HEK293 (cell line): Measurements from ENCODE around the gene DYNAP.

Experiments
- HOXC10 ChIP-seq: sonication (generic); formaldehyde crosslinking; IDR thresholded peaks from 2 replicates; pipeline ENCODE4 v1.8.1; 2023; ENCODE audit warnings: mild to moderate bottlenecking, missing genetic modification reagents
- KLF1 ChIP-seq: fragments of 450-650 bp; formaldehyde crosslinking; IDR thresholded peaks from 2 replicates; pipeline ENCODE4 v1.5.1; 2016; ENCODE audit warnings: missing biosample characterization, missing genetic modification characterization
- SCRT2 ChIP-seq: fragments of 450-650 bp; formaldehyde crosslinking; IDR thresholded peaks from 2 replicates; pipeline ENCODE4 v1.5.1; 2016; ENCODE audit warnings: missing biosample characterization, missing genetic modification characterization
- ZBTB48 ChIP-seq: fragments of 450-650 bp; formaldehyde crosslinking; IDR thresholded peaks from 2 replicates; pipeline ENCODE4 v1.5.1; 2016; ENCODE audit warnings: missing biosample characterization, missing genetic modification characterization
- ZBTB8A ChIP-seq: fragments of 450-650 bp; formaldehyde crosslinking; IDR thresholded peaks from 2 replicates; pipeline ENCODE4 v1.5.1; 2016; ENCODE audit warnings: missing biosample characterization, missing genetic modification characterization
- ZIC2 ChIP-seq: fragments of 450-650 bp; formaldehyde crosslinking; IDR thresholded peaks from 2 replicates; pipeline ENCODE4 v1.5.1; 2016; ENCODE audit warnings: missing biosample characterization, missing genetic modification characterization
- ZNF274 ChIP-seq, 2 experiments: fragments of 200-500 bp in 1 of 2; fragments of 450-650 bp in 1 of 2; sonication (Bioruptor generic) in 1 of 2; formaldehyde crosslinking in 1 of 2; IDR thresholded peaks; 2 replicates each; pipeline versions ENCODE4 v1.5.1 to v1.6.1; 2014 to 2016; ENCODE audit warnings: borderline replicate concordance in 1 of 2, inconsistent platforms in 1 of 2, low read length in 1 of 2, missing biosample characterization in 1 of 2, missing genetic modification characterization in 1 of 2
- ZNF549 ChIP-seq: fragments of 450-650 bp; IDR thresholded peaks from 2 replicates; pipeline ENCODE4 v1.5.1; 2018; ENCODE audit warnings: missing biosample characterization, missing genetic modification characterization, mild to moderate bottlenecking, inconsistent platforms, moderate library complexity
- TF ChIP-seq, protein P1 (sequence below): fragments of 450-650 bp; formaldehyde crosslinking; IDR thresholded peaks from 2 replicates; pipeline ENCODE4 v1.5.1; 2016; ENCODE audit warnings: missing biosample characterization, missing genetic modification characterization
- TF ChIP-seq, protein P2 (sequence below): fragments of 450-650 bp; formaldehyde crosslinking; IDR thresholded peaks from 2 replicates; pipeline ENCODE4 v1.5.1; 2016; ENCODE audit warnings: missing biosample characterization, missing genetic modification characterization
- TF ChIP-seq, protein P3 (sequence below): IDR thresholded peaks from 2 replicates; pipeline ENCODE4 v1.6.1; 2011; ENCODE audit warnings: mild to moderate bottlenecking, low read depth, low read length, borderline replicate concordance
- TF ChIP-seq, protein P4 (sequence below): fragments of 450-650 bp; formaldehyde crosslinking; IDR thresholded peaks from 2 replicates; pipeline ENCODE4 v1.5.1; 2016; ENCODE audit warnings: missing biosample characterization, missing genetic modification characterization

DNA sequence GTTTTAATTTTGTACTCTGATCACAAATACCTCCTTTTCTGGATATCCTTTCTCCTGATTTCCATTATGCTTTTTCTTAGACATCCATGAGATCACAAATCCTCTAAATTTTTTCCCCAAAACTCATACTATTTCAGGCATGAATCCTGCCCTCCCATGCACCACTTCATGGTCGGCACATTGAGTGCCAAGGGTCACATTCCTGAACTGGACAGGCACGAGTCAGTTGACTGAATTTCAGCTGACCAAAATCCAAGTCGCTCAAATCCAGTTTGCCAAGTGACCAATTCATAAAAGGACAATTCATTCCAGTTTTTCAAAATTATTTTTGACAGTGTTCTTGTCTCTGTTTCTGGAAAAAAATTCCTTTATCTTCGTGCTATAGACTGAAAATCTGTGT lies 22.1 kb downstream of the DYNAP start:
- TF ChIP-seq, protein P1, sequence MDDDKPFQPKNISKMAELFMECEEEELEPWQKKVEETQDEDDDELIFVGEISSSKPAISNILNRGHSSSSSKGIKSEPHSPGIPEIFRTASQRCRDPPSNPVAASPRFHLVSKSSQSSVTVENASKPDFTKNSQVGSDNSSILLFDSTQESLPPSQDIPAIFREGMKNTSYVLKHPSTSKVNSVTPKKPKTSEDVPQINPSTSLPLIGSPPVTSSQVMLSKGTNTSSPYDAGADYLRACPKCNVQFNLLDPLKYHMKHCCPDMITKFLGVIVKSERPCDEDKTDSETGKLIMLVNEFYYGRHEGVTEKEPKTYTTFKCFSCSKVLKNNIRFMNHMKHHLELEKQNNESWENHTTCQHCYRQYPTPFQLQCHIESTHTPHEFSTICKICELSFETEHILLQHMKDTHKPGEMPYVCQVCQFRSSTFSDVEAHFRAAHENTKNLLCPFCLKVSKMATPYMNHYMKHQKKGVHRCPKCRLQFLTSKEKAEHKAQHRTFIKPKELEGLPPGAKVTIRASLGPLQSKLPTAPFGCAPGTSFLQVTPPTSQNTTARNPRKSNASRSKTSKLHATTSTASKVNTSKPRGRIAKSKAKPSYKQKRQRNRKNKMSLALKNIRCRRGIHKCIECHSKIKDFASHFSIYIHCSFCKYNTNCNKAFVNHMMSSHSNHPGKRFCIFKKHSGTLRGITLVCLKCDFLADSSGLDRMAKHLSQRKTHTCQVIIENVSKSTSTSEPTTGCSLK (tag by site-specific recombination), result no peak
- TF ChIP-seq, protein P2, sequence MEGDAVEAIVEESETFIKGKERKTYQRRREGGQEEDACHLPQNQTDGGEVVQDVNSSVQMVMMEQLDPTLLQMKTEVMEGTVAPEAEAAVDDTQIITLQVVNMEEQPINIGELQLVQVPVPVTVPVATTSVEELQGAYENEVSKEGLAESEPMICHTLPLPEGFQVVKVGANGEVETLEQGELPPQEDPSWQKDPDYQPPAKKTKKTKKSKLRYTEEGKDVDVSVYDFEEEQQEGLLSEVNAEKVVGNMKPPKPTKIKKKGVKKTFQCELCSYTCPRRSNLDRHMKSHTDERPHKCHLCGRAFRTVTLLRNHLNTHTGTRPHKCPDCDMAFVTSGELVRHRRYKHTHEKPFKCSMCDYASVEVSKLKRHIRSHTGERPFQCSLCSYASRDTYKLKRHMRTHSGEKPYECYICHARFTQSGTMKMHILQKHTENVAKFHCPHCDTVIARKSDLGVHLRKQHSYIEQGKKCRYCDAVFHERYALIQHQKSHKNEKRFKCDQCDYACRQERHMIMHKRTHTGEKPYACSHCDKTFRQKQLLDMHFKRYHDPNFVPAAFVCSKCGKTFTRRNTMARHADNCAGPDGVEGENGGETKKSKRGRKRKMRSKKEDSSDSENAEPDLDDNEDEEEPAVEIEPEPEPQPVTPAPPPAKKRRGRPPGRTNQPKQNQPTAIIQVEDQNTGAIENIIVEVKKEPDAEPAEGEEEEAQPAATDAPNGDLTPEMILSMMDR (tag by site-specific recombination), result no peak
- TF ChIP-seq, protein P3, sequence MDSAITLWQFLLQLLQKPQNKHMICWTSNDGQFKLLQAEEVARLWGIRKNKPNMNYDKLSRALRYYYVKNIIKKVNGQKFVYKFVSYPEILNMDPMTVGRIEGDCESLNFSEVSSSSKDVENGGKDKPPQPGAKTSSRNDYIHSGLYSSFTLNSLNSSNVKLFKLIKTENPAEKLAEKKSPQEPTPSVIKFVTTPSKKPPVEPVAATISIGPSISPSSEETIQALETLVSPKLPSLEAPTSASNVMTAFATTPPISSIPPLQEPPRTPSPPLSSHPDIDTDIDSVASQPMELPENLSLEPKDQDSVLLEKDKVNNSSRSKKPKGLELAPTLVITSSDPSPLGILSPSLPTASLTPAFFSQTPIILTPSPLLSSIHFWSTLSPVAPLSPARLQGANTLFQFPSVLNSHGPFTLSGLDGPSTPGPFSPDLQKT, result no peak
- no peak for TF ChIP-seq HOXC10 (CRISPR knock-in tag)
- no peak for TF ChIP-seq ZBTB8A (tag by site-specific recombination)
- no peak for TF ChIP-seq KLF1 (tag by site-specific recombination)
- no peak for TF ChIP-seq ZNF274 (IDR thresholded peaks at IDR 0.05; ENCODE audit: low read length)
- no peak for TF ChIP-seq ZNF274 (tag by site-specific recombination; IDR thresholded peaks at IDR 0.05; ENCODE audit: borderline replicate concordance)
- no peak for TF ChIP-seq SCRT2
- TF ChIP-seq ZIC2 (tag by site-specific recombination), result no peak
- no peak for TF ChIP-seq ZBTB48 (tag by site-specific recombination)
- TF ChIP-seq ZNF549 (tag by site-specific recombination), result no peak
- TF ChIP-seq, protein P4, sequence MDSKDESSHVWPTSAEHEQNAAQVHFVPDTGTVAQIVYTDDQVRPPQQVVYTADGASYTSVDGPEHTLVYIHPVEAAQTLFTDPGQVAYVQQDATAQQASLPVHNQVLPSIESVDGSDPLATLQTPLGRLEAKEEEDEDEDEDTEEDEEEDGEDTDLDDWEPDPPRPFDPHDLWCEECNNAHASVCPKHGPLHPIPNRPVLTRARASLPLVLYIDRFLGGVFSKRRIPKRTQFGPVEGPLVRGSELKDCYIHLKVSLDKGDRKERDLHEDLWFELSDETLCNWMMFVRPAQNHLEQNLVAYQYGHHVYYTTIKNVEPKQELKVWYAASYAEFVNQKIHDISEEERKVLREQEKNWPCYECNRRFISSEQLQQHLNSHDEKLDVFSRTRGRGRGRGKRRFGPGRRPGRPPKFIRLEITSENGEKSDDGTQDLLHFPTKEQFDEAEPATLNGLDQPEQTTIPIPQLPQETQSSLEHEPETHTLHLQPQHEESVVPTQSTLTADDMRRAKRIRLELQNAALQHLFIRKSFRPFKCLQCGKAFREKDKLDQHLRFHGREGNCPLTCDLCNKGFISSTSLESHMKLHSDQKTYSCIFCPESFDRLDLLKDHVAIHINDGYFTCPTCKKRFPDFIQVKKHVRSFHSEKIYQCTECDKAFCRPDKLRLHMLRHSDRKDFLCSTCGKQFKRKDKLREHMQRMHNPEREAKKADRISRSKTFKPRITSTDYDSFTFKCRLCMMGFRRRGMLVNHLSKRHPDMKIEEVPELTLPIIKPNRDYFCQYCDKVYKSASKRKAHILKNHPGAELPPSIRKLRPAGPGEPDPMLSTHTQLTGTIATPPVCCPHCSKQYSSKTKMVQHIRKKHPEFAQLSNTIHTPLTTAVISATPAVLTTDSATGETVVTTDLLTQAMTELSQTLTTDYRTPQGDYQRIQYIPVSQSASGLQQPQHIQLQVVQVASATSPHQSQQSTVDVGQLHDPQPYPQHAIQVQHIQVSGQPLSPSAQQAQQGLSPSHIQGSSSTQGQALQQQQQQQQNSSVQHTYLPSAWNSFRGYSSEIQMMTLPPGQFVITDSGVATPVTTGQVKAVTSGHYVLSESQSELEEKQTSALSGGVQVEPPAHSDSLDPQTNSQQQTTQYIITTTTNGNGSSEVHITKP (tag by site-specific recombination), result no peak
